ENCODE results near the gene TMEM79.
A peak's percentile ranks its signal among the peaks of the same experiment; 100 is the strongest.

The TMEM79 gene

DNA sequence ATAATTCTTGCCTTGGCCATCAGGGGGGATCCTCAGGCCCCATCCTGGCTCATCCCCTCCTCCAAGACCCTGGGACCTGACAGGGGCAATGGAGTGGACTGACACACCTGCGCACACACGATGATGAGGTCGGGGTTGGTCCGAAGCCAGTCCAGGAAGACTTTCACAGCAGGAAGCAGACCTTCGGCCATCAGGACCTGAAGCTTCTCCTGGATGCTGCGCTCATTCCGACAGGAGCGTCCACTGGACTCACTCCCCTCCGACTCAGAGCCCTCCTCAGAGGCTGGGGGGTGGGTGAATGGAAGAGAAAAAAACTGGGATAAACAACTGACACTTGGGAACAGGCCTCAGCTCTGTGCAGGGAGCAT lies 20.9 kb upstream of the TMEM79 start:
- DNase-seq: no peak

DNA sequence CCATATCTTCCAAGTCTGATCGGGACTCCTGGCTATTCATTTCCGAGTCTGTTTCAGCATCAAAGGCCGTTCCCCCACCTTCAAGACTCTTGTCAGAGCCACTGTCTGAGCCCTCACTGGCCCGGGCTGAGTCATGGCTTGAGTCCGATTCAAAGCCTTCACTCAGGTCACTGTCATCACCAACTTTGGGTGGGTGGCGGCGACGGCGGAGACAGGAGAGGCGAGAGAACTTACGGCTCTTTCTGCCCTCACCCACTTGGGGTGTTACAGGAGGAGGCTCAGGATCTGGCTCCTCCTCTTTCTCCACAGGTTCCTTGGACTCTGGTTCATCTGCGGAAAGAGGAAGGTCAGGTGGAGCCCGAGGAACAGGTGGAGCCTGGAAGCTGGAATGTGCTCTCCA lies 18.1 kb upstream of the TMEM79 start:
- no peak for DNase-seq

DNA sequence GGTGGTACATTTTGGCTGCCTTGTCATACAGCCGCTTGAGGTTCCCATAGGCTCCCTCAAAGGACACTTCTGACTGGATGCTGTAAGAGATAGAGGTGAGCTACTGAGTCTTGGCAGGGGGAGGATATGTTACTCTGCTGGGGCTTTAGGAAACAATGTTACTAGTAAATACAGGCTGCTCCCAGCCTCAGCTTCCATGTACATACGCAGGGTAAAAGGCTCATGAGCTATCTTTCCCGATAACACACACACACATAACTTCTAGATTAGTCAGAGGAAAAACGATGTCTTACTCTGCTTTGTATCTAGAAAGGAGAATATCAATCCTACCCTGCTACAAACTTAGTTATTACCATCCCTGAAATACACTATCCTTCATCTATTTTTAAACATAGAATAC lies 15.8 kb upstream of the TMEM79 start:
- no peak for DNase-seq

GRCh38 chr1:156270314-156270713 lies 13.8 kb upstream of the TMEM79 start:
- DNase-seq: no peak

- DNase-seq: no peak
Observed at GRCh38 chr1:156276532-156276931, 7.6 kb upstream of the TMEM79 start.

- DNase-seq: no peak
Observed at GRCh38 chr1:156276966-156277381, 7.2 kb upstream of the TMEM79 start.

- no peak for DNase-seq
Observed at GRCh38 chr1:156279837-156280236, 4.3 kb upstream of the TMEM79 start.

DNA sequence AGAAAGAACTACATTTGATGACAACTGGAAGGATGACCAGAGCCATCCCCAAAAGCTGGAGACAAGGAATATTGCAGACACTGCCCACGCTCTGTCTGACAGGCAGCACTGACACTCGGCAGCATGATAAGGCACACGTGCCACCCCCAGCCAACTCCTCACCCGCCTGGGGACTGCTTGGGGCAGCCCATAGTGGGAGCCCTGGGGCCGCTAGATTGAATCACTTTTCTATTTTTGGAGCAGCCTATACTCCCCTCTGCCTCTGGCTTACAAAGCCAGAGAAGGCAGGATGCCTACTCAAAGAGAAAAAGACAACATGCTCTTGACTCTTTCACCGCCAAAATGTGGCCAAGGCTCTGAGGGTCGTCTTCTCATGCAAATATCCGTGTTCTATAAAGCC lies 2.8 kb upstream of the TMEM79 start:
- DNase-seq: no peak

GRCh38 chr1:156281693-156282478 lies 2.2 kb upstream of the TMEM79 start:
- DNase-seq: no peak

DNA sequence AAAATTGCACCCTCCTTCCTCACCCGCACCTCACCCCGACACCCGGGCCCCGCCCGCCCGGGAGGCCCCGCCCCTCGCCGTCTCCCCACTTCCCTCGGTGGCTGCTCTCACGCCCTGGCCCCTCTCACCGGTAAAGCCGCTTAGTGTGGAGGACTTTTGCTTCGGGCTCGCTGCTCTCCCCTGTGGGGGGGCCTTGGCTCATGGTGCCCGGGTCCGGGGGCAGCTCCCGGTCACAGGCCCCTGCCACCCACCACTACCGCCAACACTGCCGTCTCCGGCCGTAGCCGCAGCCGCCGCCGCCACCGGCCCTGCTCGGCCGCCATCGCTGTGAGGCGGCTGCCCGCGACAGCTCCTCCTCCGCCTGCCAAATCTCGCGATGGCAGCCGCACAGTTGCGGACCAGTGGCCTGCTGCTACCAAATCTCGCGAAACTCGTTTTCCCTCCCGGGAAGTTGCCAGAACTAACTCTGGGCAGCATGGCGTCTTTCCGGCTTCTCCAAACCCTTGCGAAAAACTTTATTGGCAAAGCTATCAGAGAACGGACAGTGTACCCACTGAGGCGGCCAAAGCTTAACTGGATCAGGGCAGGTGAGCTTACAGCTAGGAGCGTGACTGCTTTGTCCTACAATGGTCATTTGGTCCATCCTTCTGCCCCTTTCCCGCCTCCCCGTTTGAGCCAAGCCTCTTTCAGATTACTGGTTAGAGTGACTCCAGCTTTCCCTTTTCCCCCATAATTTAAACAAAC lies 1.5 kb upstream of the TMEM79 start, which contains the start of gene SMG5:
SMG5 (minus strand) TSS at position 347 of the 744 bp plus-strand sequence; CDS start at position 202, 145 bp downstream.
- DNase-seq: peak; percentile 94

- no peak for DNase-seq
Observed at GRCh38 chr1:156283521-156283920, 604 bp upstream of the TMEM79 start.

GRCh38 chr1:156284757-156285156 lies 632 bp downstream of the TMEM79 start:
- no peak for DNase-seq

- no peak for DNase-seq
Observed at GRCh38 chr1:156285437-156285836, 1.3 kb downstream of the TMEM79 start.

- DNase-seq: no peak
Observed at GRCh38 chr1:156286061-156286460, 1.9 kb downstream of the TMEM79 start.

DNA sequence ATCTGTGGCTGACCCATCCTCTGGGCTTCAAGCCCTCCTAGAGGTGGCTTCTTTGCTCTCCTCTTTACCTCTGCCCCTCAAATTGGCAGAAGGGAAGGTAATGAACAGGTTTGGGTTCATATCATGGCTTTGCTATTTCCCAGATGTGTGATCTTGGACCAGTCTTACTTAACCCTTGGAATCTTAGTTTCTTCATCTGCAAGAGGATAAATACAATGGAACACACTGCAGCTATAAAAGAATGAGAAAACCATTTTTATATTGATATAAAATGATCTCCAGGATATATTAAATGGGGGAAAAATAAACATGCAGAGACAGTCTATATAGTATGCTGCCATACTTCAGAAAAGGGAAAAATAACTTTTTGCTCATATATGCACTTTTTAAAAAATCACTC lies 5.7 kb downstream of the TMEM79 start:
- DNase-seq: no peak

DNA sequence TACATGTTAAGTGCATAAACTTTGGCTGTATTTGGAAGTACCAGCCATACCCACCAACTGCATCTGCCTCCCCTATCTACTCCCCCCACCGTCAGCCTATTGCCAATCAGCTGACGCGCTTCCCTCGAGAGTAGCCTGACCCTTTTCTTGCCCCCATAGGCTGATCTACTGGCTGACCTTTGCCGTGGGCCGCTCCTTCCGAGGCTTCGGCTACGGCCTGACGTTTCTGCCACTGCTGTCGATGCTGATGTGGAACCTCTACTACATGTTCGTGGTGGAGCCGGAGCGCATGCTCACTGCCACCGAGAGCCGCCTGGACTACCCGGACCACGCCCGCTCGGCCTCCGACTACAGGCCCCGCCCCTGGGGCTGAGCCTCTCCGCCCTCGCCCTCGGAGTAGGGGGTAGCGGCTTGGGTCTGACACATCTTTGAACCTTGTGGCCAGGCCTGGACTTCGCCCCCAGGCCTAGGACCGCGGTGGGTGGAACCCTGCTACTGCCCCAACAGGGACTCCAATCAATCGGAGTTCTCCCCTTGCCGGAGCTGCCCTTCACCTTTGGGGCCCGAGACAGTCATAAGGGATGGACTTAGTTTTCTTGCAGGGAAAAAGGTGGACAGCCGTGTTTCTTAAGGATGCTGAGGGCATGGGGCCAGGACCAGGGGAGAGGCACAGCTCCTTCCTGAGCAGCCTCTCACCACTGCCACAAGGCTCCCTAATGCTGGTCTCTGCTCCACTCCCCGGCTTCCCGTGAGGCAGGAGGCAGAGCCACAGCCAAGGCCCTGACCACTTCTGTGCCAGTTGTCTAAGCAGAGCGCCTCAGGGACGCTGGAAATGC lies 7.3 kb downstream of the TMEM79 start:
- DNase-seq: peak; percentile 19

DNA sequence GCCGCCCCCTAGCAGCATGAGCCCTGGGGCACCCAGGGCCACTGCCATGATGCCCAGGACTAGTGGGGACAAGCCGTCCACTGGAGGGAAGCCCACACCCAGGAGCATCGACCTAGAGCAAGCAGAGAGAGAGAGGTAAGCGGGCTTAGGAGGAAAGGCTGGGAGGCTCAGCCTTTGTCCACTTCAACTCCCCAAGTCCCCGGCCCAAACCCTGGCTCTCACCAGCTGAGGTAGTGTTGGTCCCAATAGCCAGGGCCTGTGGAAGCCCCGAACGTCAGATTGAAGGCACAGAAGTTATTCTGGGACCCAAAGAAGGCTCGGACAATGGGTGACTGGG lies 8.9 kb downstream of the TMEM79 start:
- no peak for DNase-seq

- no peak for DNase-seq
Observed at GRCh38 chr1:156293895-156294294, 9.8 kb downstream of the TMEM79 start.

- DNase-seq: peak; percentile 51
Observed at GRCh38 chr1:156295391-156295947, 11.3 kb downstream of the TMEM79 start, which contains the start of gene GLMP. GLMP (minus strand) TSS chr1:156295679; CDS start chr1:156295645, 34 bp downstream.

DNA sequence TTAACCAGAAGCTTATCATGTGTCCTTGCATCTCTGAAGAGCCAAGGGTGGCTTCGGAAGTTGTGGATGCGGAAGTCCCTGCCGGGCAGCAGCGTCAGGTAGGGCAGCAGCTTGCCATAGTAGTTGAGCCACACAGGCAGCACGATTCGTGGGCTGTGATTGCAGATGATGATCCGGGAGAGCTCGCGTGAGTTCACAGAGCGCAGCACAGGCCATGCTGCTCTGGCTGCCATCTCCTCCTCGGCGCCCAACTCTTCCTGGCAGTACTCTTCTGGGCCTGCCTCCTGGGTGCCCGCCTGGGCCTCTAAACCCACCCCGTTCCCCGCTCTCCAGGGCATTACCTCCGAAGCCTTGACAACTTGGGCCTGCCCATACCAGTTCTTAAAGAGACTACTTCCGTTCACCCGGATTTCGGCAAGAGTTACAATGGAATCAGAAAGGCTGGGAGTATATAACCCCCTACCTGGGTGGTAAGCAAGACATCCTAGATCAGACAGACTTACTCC lies 14.8 kb downstream of the TMEM79 start, which contains the start of gene VHLL:
VHLL (minus strand) TSS at position 456 of the 506 bp plus-strand sequence; CDS start at position 338, 118 bp downstream.
- DNase-seq: no peak

DNA sequence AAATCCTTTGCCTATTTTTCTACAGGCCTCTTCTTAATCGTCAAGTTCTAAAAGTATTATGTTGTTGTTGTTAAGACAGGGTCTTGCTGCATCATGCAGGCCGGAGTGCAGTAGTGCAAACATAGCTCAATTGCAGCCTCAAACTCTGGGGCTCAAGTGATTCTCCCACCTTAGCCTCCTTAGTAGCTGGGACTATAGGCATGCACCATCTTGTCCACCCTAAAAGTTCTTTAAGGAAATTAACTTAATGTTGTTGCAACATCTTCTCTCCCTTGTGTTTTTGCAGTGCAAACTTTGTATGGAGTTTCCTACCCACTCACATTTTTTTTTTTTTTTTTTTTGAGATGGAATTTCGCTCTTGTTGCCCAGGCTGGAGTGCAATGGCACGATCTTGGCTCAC lies 19.1 kb downstream of the TMEM79 start:
- no peak for DNase-seq

- no peak for DNase-seq
Observed at GRCh38 chr1:156305215-156305614, 21.1 kb downstream of the TMEM79 start.

DNA sequence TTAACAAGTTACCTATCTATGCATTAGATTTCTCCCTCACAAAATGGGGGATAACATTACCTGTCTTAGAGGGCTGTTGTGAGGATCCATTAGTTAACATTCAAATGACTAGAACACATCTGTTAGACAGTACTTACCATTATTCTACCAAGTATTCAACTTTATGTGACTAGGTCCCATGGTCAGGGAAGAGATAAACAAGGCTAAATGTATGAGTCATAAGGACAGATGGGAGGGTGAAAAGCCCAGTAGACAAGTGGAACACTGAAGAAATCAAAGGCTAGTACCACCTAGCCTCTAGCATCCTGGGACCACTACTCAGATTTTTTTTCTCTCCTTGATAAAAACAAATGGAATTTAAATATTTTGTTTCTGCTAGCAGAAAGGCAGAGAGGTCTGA lies 24.0 kb downstream of the TMEM79 start:
- no peak for DNase-seq

Measured in activated CD4-positive, alpha-beta T cell treated with anti-CD3 and anti-CD28 coated beads, Interleukin-2, amount 50 U/mL, for 1 hour (primary cell).